HEK293 (cell line): Measurements from ENCODE around the gene PLA2G4B.

Experiments used
- AEBP2 ChIP-seq: fragments of 450-650 bp; formaldehyde crosslinking; IDR thresholded peaks from 2 replicates; pipeline ENCODE4 v1.5.1; 2016; ENCODE audit warnings: missing biosample characterization, missing genetic modification characterization, borderline replicate concordance
- CTCF ChIP-seq: fragments of 450-650 bp; formaldehyde crosslinking; IDR thresholded peaks from 2 replicates; pipeline ENCODE4 v1.5.1; 2016; ENCODE audit warnings: missing biosample characterization, missing genetic modification characterization
- GLIS2 ChIP-seq: fragments of 450-650 bp; formaldehyde crosslinking; IDR thresholded peaks from 2 replicates; pipeline ENCODE4 v1.5.1; 2016; ENCODE audit warnings: missing biosample characterization, missing genetic modification characterization
- HOXC10 ChIP-seq: sonication (generic); formaldehyde crosslinking; IDR thresholded peaks from 2 replicates; pipeline ENCODE4 v1.8.1; 2023; ENCODE audit warnings: mild to moderate bottlenecking, missing genetic modification reagents
- OSR2 ChIP-seq: fragments of 450-650 bp; formaldehyde crosslinking; IDR thresholded peaks from 2 replicates; pipeline ENCODE4 v1.5.1; 2016; ENCODE audit warnings: missing biosample characterization, missing genetic modification characterization
- PRDM2 ChIP-seq: fragments of 450-650 bp; formaldehyde crosslinking; IDR thresholded peaks from 2 replicates; pipeline ENCODE4 v1.5.1; 2016; ENCODE audit warnings: missing biosample characterization, missing genetic modification characterization, borderline replicate concordance
- REST ChIP-seq: fragments of 450-650 bp; formaldehyde crosslinking; IDR thresholded peaks from 2 replicates; pipeline ENCODE4 v1.5.1; 2016; ENCODE audit warnings: missing biosample characterization, missing genetic modification characterization
- ZBTB17 ChIP-seq: fragments of 450-650 bp; formaldehyde crosslinking; IDR thresholded peaks from 2 replicates; pipeline ENCODE4 v1.5.1; 2016; ENCODE audit warnings: missing biosample characterization, missing genetic modification characterization
- ZBTB20 ChIP-seq: fragments of 450-650 bp; formaldehyde crosslinking; IDR thresholded peaks from 2 replicates; pipeline ENCODE4 v1.5.1; 2016; ENCODE audit warnings: missing biosample characterization, missing genetic modification characterization
- ZBTB48 ChIP-seq: fragments of 450-650 bp; formaldehyde crosslinking; IDR thresholded peaks from 2 replicates; pipeline ENCODE4 v1.5.1; 2016; ENCODE audit warnings: missing biosample characterization, missing genetic modification characterization
- ZNF155 ChIP-seq: fragments of 450-650 bp; formaldehyde crosslinking; IDR thresholded peaks from 2 replicates; pipeline ENCODE4 v1.5.1; 2016; ENCODE audit warnings: missing biosample characterization, missing genetic modification characterization
- ZNF37A ChIP-seq: fragments of 450-650 bp; IDR thresholded peaks from 2 replicates; pipeline ENCODE4 v1.5.1; 2018; ENCODE audit warnings: missing biosample characterization, missing genetic modification characterization
- ZNF416 ChIP-seq: fragments of 450-650 bp; formaldehyde crosslinking; IDR thresholded peaks from 2 replicates; pipeline ENCODE4 v1.5.1; 2016; ENCODE audit warnings: missing biosample characterization, missing genetic modification characterization
- ZNF449 ChIP-seq: fragments of 450-650 bp; formaldehyde crosslinking; IDR thresholded peaks from 2 replicates; pipeline ENCODE4 v1.5.1; 2017; ENCODE audit warnings: missing biosample characterization, mild to moderate bottlenecking, missing genetic modification characterization, moderate library complexity
- ZSCAN5A ChIP-seq: fragments of 450-650 bp; formaldehyde crosslinking; IDR thresholded peaks from 2 replicates; pipeline ENCODE4 v1.5.1; 2016; ENCODE audit warnings: missing biosample characterization, missing genetic modification characterization

PLA2G4B gene

GRCh38 chr15:41870689-41871081 lies 32.0 kb downstream of the PLA2G4B start (continued):
- TF ChIP-seq PRDM2 (tag by site-specific recombination) = no peak
- TF ChIP-seq ZSCAN5A (tag by site-specific recombination) = no peak
- no peak for TF ChIP-seq AEBP2 (tag by site-specific recombination)
- no peak for TF ChIP-seq REST (tag by site-specific recombination)
- TF ChIP-seq CTCF (tag by site-specific recombination) = no peak
- no peak for TF ChIP-seq ZBTB48 (tag by site-specific recombination)
- no peak for TF ChIP-seq GLIS2 (tag by site-specific recombination)
- no peak for TF ChIP-seq ZNF37A
- TF ChIP-seq ZBTB20 (tag by site-specific recombination) = no peak
- no peak for TF ChIP-seq HOXC10 (CRISPR knock-in tag)
- no peak for TF ChIP-seq ZBTB17
- TF ChIP-seq ZNF449 (tag by site-specific recombination) = no peak
- TF ChIP-seq ZNF416 (tag by site-specific recombination) = no peak
- no peak for TF ChIP-seq OSR2
- no peak for TF ChIP-seq ZNF155 (tag by site-specific recombination)
- TF ChIP-seq, all 188 proteins: peak for 0
